ENCODE data around the gene SLC24A4.
"Not testable (repeated sequence)": the region's sequence is repeated elsewhere in the genome, so short reads cannot be mapped to it uniquely, and the experiment has no call there.

Gene SLC24A4

GRCh38 chr14:92389598-92390158, 66.7 kb downstream of the SLC24A4 start:
- no peak for FAIRE-seq
- no peak for DNase-seq (ENCODE audit: insufficient read length, low spot score)
- no peak for TF ChIP-seq POLR2A (IDR thresholded peaks at IDR 0.05; ENCODE audit: low read depth, low read length)

GRCh38 chr14:92391726-92392125, 68.8 kb downstream of the SLC24A4 start:
- TF ChIP-seq POLR2A (IDR thresholded peaks at IDR 0.05; ENCODE audit: low read depth, low read length): no peak
- DNase-seq (ENCODE audit: insufficient read length, low spot score): no peak
- no peak for FAIRE-seq

GRCh38 chr14:92392711-92393110, 69.7 kb downstream of the SLC24A4 start:
- TF ChIP-seq POLR2A (IDR thresholded peaks at IDR 0.05; ENCODE audit: low read depth, low read length): no peak
- DNase-seq (ENCODE audit: insufficient read length, low spot score): no peak
- FAIRE-seq: no peak

- peak; percentile 89 for DNase-seq (ENCODE audit: insufficient read length, low spot score)
- no peak for TF ChIP-seq POLR2A (IDR thresholded peaks at IDR 0.05; ENCODE audit: low read depth, low read length)
- FAIRE-seq: peak; percentile 97
Measured at GRCh38 chr14:92397150-92397952, 74.4 kb downstream of the SLC24A4 start.

GRCh38 chr14:92397953-92398564, 75.1 kb downstream of the SLC24A4 start:
- no peak for FAIRE-seq
- no peak for DNase-seq (ENCODE audit: insufficient read length, low spot score)
- no peak for TF ChIP-seq POLR2A (IDR thresholded peaks at IDR 0.05; ENCODE audit: low read depth, low read length)

- DNase-seq (ENCODE audit: insufficient read length, low spot score) (no peak), FAIRE-seq (no peak)
- no peak for TF ChIP-seq POLR2A (IDR thresholded peaks at IDR 0.05; ENCODE audit: low read depth, low read length)
Measured at GRCh38 chr14:92398888-92399636, 76.1 kb downstream of the SLC24A4 start.

- DNase-seq (ENCODE audit: insufficient read length, low spot score) (no peak), FAIRE-seq (no peak)
- TF ChIP-seq POLR2A (IDR thresholded peaks at IDR 0.05; ENCODE audit: low read depth, low read length): no peak
Measured at GRCh38 chr14:92400579-92401444, 77.8 kb downstream of the SLC24A4 start.

- no peak for FAIRE-seq
- no peak for TF ChIP-seq POLR2A (IDR thresholded peaks at IDR 0.05; ENCODE audit: low read depth, low read length)
- DNase-seq (ENCODE audit: insufficient read length, low spot score): no peak
Measured at GRCh38 chr14:92401561-92401960, 78.6 kb downstream of the SLC24A4 start.

GRCh38 chr14:92402500-92402899, 79.5 kb downstream of the SLC24A4 start:
- not testable (repeated sequence) for FAIRE-seq; DNase-seq (ENCODE audit: insufficient read length, low spot score)

- no peak for TF ChIP-seq POLR2A (IDR thresholded peaks at IDR 0.05; ENCODE audit: low read depth, low read length)
- no peak for DNase-seq (ENCODE audit: insufficient read length, low spot score)
- no peak for FAIRE-seq
Measured at GRCh38 chr14:92404018-92404417, 81.1 kb downstream of the SLC24A4 start.

GRCh38 chr14:92404421-92404820, 81.5 kb downstream of the SLC24A4 start:
- FAIRE-seq: no peak
- TF ChIP-seq POLR2A (IDR thresholded peaks at IDR 0.05; ENCODE audit: low read depth, low read length): no peak
- DNase-seq (ENCODE audit: insufficient read length, low spot score): no peak

- DNase-seq (ENCODE audit: insufficient read length, low spot score): no peak
- no peak for TF ChIP-seq POLR2A (IDR thresholded peaks at IDR 0.05; ENCODE audit: low read depth, low read length)
- no peak for FAIRE-seq
Measured at GRCh38 chr14:92404938-92405337, 82.0 kb downstream of the SLC24A4 start.

- no peak for TF ChIP-seq POLR2A (IDR thresholded peaks at IDR 0.05; ENCODE audit: low read depth, low read length)
- FAIRE-seq (no peak), DNase-seq (ENCODE audit: insufficient read length, low spot score) (no peak)
Measured at GRCh38 chr14:92407410-92407809, 84.4 kb downstream of the SLC24A4 start.
